GM18517 (cell line): ENCODE measurements around the gene OR1N1.
"Not testable (repeated sequence)": the region's sequence is repeated elsewhere in the genome, so short reads cannot be mapped to it uniquely, and the experiment has no call there.

Experiments
- ATAC-seq: cut with Tn5 transposase; IDR thresholded peaks from one replicate; pipeline ENCODE4 v1.9.1; 2021; ENCODE audit warnings: mild to moderate bottlenecking, moderate library complexity; ENCODE audit not compliant: unreplicated experiment

OR1N1 gene

GRCh38 chr9:122527193-122527592 lies at the start of gene OR1N1:
TSS of gene OR1N1 (minus strand) at chr9:122527293. CDS start at chr9:122527293, 0 bp downstream.
- ATAC-seq, result no peak

GRCh38 chr9:122572456-122572855 lies 45.4 kb upstream of the OR1N1 start:
- ATAC-seq, result no peak

DNA sequence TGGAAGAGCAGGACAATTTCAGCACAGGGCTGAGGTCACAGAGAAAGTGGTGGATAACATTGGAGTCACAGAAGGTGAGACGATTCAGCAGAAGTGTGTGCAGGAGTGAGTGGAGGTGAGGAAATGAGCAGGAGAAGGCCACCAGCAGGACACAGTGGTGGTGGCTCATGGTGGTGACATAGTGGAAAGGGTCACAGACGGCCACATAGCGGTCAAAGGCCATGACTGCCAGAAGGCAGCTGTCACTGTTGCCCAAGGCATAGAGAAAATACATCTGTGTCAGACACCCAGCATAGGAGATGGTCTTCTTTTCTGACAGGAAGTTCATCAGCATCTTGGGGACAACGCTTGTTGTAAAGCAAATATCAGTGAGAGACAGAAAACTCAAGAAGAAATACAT lies 40.8 kb upstream of the OR1N1 start:
- no peak for ATAC-seq

- no peak for ATAC-seq
These were observed 35.2 kb upstream of the OR1N1 start for GRCh38 chr9:122562134-122562760.

DNA sequence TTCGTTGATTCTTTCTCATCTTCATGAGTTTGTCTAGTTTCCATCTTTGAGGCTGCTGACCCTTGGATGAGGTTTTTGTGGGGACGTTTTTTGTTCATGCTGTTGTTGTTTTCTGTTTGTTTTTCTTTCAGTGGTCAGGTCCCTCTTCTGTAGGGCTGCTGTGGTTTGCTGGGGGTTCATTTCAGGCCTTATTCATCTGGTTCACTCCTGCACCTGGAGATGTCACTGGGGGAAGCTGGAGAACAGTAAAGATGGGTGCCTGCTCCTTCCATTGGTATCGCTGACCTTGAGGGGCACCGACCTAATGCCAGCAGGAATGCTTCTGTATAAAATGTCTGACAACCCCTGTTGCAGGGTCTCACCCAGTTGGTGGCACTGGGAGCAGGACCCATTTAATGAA lies 34.4 kb upstream of the OR1N1 start:
- ATAC-seq, result no peak

GRCh38 chr9:122552812-122553211 lies 25.7 kb upstream of the OR1N1 start, which contains the start of gene OR1N2:
TSS of gene OR1N2 (plus strand) at chr9:122553112. CDS start at chr9:122553212, 100 bp downstream.
- ATAC-seq, result no peak

DNA sequence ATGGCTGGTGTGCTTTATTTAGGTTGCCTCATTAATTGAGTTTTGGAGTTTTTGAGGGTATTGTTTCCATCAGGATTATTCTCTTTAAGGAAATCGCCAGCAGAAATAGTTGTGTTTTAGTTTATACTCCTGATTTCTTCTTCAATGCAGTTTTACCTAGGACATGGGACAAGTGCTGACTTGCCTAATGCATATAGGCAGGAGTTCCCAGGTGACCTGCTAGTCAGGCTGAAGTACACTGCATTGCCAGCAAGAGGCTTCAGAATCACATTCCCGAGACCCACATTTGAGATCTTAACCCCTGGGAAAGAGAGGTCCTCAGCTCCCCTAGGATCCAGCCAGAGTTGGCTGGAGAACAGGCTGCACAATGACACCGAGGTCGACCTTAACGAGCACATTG lies 24.3 kb upstream of the OR1N1 start:
- no peak for ATAC-seq

DNA sequence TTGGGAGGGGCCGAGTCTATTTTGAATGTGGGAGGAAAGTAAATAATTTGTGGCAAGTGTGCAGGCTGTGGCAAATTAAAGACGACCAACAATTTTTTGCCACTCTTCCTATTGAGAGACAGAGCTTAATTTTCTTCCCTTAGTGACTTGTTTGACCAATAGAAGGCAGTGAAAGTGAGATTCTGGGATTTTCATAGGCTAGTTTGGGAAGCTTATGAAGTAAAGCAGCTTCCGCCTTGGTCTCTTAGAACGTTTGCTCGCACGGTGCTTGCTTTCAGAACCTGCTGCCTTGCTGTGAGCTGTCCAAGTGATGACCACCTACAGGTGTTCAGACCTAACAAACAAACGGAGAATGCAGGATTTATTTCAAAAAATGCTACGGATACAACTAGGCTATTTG lies 19.1 kb upstream of the OR1N1 start:
- no peak for ATAC-seq

- no peak for ATAC-seq
These were observed 11.7 kb upstream of the OR1N1 start for GRCh38 chr9:122538757-122539156.

GRCh38 chr9:122537066-122537465 lies 10.0 kb upstream of the OR1N1 start:
- ATAC-seq, result not testable (repeated sequence)

- no peak for ATAC-seq
These were observed 9.0 kb upstream of the OR1N1 start for GRCh38 chr9:122536134-122536533.

- ATAC-seq, result not testable (repeated sequence)
These were observed 4.1 kb upstream of the OR1N1 start for GRCh38 chr9:122531157-122531556.

- no peak for ATAC-seq
These were observed 491 bp downstream of the OR1N1 start for GRCh38 chr9:122526602-122527001.

DNA sequence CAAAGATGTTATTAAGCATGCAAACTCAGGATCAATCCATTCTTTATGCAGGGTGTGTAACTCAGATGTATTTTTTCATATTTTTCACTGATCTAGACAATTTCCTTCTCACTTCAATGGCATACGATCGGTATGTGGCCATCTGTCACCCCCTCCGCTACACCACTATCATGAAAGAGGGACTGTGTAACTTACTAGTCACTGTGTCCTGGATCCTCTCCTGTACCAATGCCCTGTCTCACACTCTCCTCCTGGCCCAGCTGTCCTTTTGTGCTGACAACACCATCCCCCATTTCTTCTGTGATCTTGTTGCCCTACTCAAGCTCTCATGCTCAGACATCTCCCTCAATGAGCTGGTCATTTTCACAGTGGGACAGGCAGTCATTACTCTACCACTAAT lies 7.7 kb downstream of the OR1N1 start:
- no peak for ATAC-seq

DNA sequence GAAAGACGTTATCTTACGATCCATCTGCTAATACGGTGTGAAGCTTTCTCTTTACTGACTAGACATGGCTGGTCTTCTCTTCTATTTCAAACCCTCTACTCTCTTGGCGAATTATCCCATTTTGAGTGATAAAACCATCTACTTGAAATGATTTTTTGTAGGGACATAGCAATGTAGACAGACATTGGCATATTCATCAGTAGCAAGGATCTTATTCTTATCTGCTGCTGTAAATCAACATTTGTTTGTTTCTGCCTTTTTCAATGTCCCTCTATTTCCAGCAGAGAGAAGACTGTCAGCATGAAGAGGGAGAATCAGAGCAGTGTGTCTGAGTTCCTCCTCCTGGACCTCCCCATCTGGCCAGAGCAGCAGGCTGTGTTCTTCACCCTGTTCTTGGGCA lies 8.3 kb downstream of the OR1N1 start, which contains the start of gene OR1J4:
Gene OR1J4 (plus strand): TSS at position 301 of the 400 bp plus-strand sequence. CDS start 0 bp downstream, at position 301.
- ATAC-seq, result no peak

DNA sequence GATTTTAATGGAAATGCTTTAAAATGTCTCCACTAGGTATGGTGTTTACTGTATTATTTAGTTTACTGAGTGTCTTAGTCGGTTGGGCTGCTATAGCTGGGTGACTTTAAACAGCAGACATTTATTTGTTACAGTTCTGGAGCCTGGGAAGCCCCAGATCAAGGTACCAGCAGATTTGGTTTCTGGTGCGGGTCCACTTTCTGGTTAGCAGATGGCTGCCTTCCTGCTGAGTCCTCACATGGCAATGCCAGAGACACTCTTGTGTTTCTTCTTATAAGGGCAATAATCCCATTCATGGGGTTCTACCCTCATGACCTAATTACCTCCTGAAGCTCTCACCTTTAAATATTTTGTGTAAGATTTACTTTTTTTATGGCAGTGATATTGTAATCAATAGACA lies 8.9 kb downstream of the OR1N1 start:
- no peak for ATAC-seq

DNA sequence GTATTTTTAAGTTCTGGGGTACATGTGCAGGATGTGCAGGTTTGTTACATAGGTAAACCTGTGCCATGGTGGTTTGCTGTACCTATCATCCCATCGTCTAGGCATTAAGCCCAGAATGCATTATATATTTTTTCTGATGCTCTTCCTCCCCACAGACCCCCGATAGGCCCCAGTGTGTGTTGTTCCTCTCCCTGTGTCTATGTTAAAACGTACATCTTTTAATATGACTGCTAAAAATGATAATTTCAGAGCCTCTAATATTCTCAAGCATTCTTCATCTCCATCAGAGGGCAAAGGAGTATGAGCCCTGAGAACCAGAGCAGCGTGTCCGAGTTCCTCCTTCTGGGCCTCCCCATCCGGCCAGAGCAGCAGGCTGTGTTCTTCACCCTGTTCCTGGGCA lies 16.6 kb downstream of the OR1N1 start, which contains the start of gene OR1J2:
Gene OR1J2 (plus strand): TSS at position 301 of the 400 bp plus-strand sequence. CDS start 0 bp downstream, at position 301.
- no peak for ATAC-seq

- ATAC-seq, result no peak
These were observed 20.1 kb downstream of the OR1N1 start for GRCh38 chr9:122506964-122507363.

DNA sequence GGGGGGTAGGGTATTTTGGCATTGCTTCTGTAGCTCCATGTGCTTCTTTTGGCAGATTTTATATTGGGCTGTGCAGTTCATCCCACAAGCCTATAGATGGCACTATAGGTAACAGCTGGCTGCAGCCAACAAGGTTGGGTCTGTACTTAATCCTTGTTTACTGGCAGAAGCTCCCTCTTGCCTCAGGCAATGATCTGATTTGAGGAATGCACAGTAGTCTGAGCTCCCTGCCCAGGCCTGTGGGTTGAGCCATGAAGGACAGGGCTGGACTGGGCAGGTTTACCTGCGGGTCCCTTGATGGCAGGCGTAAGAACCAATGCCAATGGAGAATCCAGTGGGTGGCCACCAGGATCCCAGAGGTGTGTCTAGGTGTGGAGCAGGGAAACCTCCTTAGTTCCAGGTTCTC lies 28.2 kb downstream of the OR1N1 start:
- ATAC-seq, result no peak

GRCh38 chr9:122479062-122479461 lies 48.0 kb downstream of the OR1N1 start:
- ATAC-seq, result no peak

- no peak for ATAC-seq
These were observed 49.3 kb downstream of the OR1N1 start, which contains the start of gene OR1J1 for GRCh38 chr9:122477826-122478225. TSS of gene OR1J1 (minus strand) at chr9:122477926. CDS start at chr9:122477926, 0 bp downstream.

DNA sequence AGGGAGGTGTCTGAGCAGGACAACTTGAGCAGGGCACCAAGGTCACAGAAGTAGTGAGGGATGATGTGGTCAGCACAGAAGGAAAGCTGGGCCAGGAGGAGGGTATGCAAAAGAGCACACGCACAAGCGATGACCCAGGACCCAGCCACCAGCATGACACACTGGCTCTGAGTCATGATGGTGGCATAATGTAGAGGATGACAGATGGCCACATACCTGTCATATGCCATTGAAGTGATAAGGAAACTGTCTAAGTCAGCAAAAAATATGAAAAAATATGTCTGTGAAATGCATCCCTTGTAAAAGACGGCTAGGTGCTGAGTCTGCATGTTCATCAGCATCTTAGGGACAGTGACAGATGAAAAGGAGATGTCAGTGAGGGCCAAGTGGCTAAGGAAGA lies 49.7 kb downstream of the OR1N1 start:
- no peak for ATAC-seq
